Midbrain (tissue), 1 donor: ENCODE results near the gene NEK5.
A peak's percentile ranks its signal among the peaks of the same experiment; 100 is the strongest.
"Not testable (repeated sequence)": the region's sequence is repeated elsewhere in the genome, so short reads cannot be mapped to it uniquely, and the experiment has no call there.

Experiments used
- DNase-seq: peaks from one replicate; lab custom pipeline; 2025; lab: John Stamatoyannopoulos, UW

Gene NEK5

GRCh38 chr13:52067237-52067636 lies 61.6 kb downstream of the NEK5 start:
- no peak for DNase-seq

GRCh38 chr13:52061587-52061986 lies 67.3 kb downstream of the NEK5 start:
- DNase-seq, result no peak

- not testable (repeated sequence) for DNase-seq
Measured at GRCh38 chr13:52061064-52061463, 67.8 kb downstream of the NEK5 start.

GRCh38 chr13:52053460-52053859 lies 75.4 kb downstream of the NEK5 start:
- no peak for DNase-seq

- DNase-seq, result no peak
Measured at GRCh38 chr13:52051400-52051799, 77.5 kb downstream of the NEK5 start.

GRCh38 chr13:52048516-52048915 lies 80.4 kb downstream of the NEK5 start:
- no peak for DNase-seq

GRCh38 chr13:52047463-52047862 lies 81.4 kb downstream of the NEK5 start:
- no peak for DNase-seq

- no peak for DNase-seq
Measured at GRCh38 chr13:52043675-52044074, 85.2 kb downstream of the NEK5 start.

- DNase-seq, result no peak
Measured at GRCh38 chr13:52036037-52036436, 92.8 kb downstream of the NEK5 start.

- no peak for DNase-seq
Measured at GRCh38 chr13:52034616-52035226, 94.2 kb downstream of the NEK5 start.

- DNase-seq, result no peak
Measured at GRCh38 chr13:52033039-52033438, 95.8 kb downstream of the NEK5 start.

- DNase-seq, result not testable (repeated sequence)
Measured at GRCh38 chr13:52030401-52030800, 98.5 kb downstream of the NEK5 start.

- DNase-seq, result no peak
Measured at GRCh38 chr13:52029569-52029968, 99.3 kb downstream of the NEK5 start.

GRCh38 chr13:52027832-52028231 lies 101.0 kb downstream of the NEK5 start:
- DNase-seq, result no peak

GRCh38 chr13:52026246-52026626 lies 102.6 kb downstream of the NEK5 start:
- no peak for DNase-seq

- no peak for DNase-seq
Measured at GRCh38 chr13:52025475-52026245, 103.2 kb downstream of the NEK5 start.

- DNase-seq, result no peak
Measured at GRCh38 chr13:52024481-52024880, 104.4 kb downstream of the NEK5 start, which contains the start of gene UTP14C. Gene UTP14C, plus strand, starts transcription at chr13:52024691. Its CDS starts 4,114 bp downstream, at chr13:52028805.

GRCh38 chr13:52022356-52022755 lies 106.5 kb downstream of the NEK5 start:
- no peak for DNase-seq

- DNase-seq, result no peak
Measured at GRCh38 chr13:52020191-52020590, 108.7 kb downstream of the NEK5 start.

- DNase-seq, result no peak
Measured at GRCh38 chr13:52016296-52016695, 112.6 kb downstream of the NEK5 start.

- DNase-seq, result no peak
Measured at GRCh38 chr13:52012512-52012836, 116.4 kb downstream of the NEK5 start.

- peak; percentile 99 for DNase-seq
Measured at GRCh38 chr13:52011632-52012511, 117.0 kb downstream of the NEK5 start, which contains the start of gene ALG11. Gene ALG11, plus strand, starts transcription at chr13:52012398. Its CDS starts 21 bp downstream, at chr13:52012419.
